Measurements from ENCODE around the gene SEC22A. TPM values are rescaled to one million over a fixed set of nuclear protein-coding genes. Genes with fewer than 3 reads are reported as not detected.

Gene SEC22A
- total RNA-seq, 1 donor from 2014 or later = 9.5 TPM

DNA sequence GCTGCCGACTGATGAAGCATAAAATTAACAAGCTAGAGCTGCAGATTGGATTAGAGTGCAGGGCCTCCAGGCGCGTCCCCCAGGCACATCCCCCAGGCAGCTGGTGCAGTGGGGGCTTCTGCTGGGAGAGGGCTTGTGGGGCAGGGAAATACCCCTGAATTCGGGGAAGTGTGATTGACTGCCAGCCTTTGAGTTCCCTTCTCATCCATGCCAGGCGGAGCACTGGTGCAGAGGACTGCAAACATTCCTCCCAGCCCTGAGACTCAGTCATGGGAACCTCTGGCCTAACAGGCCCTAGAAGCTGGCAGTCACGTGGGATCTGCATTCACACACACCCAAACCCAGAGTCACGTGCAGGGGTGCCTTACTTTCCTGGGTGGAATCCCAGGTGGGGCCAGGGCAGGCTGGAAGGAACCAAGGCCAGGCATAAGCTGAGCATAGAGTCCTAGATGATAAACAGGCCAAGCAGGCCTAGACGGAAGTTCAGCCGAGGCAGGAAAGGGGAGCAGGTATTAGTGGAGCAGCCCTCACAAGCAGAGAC is 46.2 kb upstream of the SEC22A start:
- no peak for DNase-seq
- Histone ChIP-seq H3K9me3 (replicated peaks) (no peaks in the 10 kb centered on the region), H3K36me3 (peaks cover 42% of the 10 kb centered on the region), H3K4me3 (no peak overlapping the region), H3K4me1 (peaks cover 36% of the 10 kb centered on the region), H3K27me3 (ENCODE audit: low read depth) (no peaks in the 10 kb centered on the region), H3K27ac (replicated peaks) (no peak overlapping the region)
- TF ChIP-seq CTCF (IDR thresholded peaks at IDR 0.05; ENCODE audit: borderline replicate concordance) = no peak
- intact Hi-C loops (cut with micrococcal nuclease) = no loop called here

DNA sequence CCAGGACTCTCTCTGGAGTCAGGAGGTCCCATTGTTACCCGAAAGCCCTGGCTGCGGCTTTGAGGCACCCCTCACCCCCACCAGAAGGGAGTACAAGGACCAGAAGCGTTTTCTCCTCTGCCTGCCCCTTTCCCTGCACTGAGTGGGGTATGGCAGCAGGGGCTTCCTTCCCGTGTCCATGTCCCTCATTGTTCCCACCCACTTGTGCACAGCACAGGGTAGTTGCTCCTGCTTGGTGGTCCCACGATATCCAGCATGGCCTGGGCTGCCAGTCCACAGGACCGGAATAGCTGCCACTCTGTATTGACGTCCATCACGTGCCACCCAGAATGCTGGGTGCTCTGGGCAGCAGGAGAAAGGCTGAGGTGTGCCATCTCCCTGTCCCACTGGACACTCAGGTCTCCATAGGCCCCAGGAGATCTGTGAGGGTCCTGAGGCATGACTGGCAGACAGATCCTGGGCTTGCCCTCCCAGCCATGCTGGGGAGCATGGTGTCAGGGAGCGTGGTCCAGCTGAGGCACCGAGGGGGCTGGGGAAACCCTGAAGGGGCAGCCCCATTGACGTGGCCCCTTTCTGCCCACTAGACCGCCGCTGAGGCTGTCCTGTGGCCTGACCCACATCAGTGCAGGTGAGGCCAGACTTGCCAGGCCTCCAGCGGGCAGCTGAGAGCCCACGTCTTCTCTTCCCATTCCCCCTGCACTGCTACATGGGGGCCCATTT is 45.3 kb upstream of the SEC22A start:
- Histone ChIP-seq H3K4me1 (peaks cover 29% of the 10 kb centered on the region), H3K36me3 (peaks cover 40% of the 10 kb centered on the region), H3K4me3 (no peak overlapping the region), H3K27me3 (ENCODE audit: low read depth) (no peaks in the 10 kb centered on the region), H3K9me3 (replicated peaks) (no peaks in the 10 kb centered on the region), H3K27ac (replicated peaks) (no peak overlapping the region)
- intact Hi-C loops (cut with micrococcal nuclease) = no loop called here
- no peak for TF ChIP-seq CTCF (IDR thresholded peaks at IDR 0.05; ENCODE audit: borderline replicate concordance)
- DNase-seq = no peak

- no peak for DNase-seq
- Histone ChIP-seq H3K4me3 (no peak overlapping the region), H3K27me3 (ENCODE audit: low read depth) (no peaks in the 10 kb centered on the region), H3K27ac (replicated peaks) (peak overlapping the region; percentile 23), H3K4me1 (peaks cover 29% of the 10 kb centered on the region), H3K36me3 (peaks cover 46% of the 10 kb centered on the region), H3K9me3 (replicated peaks) (no peaks in the 10 kb centered on the region)
- intact Hi-C loops (cut with micrococcal nuclease) = no loop called here
- TF ChIP-seq CTCF (IDR thresholded peaks at IDR 0.05; ENCODE audit: borderline replicate concordance) = no peak
Measured at GRCh38 chr3:123157209-123157597, 44.5 kb upstream of the SEC22A start.

DNA sequence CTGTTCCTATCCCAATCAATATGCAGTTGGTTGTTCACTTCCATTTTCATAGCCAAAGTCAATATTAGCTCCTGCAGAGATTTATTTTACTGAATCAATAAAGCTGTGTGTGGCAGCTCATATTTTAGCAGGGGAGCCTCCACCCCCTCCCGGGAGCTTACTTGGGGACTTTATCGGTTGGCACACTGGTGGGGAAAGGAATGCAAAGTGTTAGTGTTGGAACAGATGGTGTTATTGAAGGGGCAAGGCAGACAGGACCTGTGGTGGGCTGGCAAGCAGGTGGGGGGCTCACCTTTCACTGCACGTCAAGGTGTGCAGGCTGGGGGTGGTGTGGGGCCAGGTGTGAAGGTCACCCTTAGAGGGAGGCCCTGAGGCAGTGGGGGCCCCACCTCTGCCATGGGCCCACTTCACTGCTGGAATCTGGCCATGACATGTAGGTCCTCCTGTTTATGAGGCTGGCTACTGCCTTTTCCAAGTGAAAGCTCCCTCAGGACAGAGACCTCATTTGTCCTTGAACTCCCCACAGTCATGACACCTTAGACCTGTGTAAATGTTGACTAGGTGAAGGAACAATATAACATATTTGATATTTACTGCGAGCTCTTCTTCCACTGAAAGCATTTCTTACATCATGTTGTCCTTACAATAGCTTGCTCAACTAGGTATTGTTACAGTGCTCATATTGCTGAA is 44.0 kb upstream of the SEC22A start:
- DNase-seq = no peak
- peak overlapping the region; percentile 23 for H3K27ac ChIP-seq (replicated peaks)
- no peak for TF ChIP-seq CTCF (IDR thresholded peaks at IDR 0.05; ENCODE audit: borderline replicate concordance)
- intact Hi-C loops (cut with micrococcal nuclease) = no loop called here
- peaks cover 46% of the 10 kb centered on the region for H3K36me3 ChIP-seq
- no peaks in the 10 kb centered on the region for H3K27me3 ChIP-seq (ENCODE audit: low read depth)
- no peaks in the 10 kb centered on the region for H3K9me3 ChIP-seq (replicated peaks)
- no peak overlapping the region for H3K4me3 ChIP-seq
- peaks cover 29% of the 10 kb centered on the region for H3K4me1 ChIP-seq

GRCh38 chr3:123158330-123158729 is 43.4 kb upstream of the SEC22A start:
- Histone ChIP-seq H3K27me3 (ENCODE audit: low read depth) (no peaks in the 10 kb centered on the region), H3K27ac (replicated peaks) (no peak overlapping the region), H3K4me1 (peaks cover 29% of the 10 kb centered on the region), H3K4me3 (no peak overlapping the region), H3K9me3 (replicated peaks) (no peaks in the 10 kb centered on the region), H3K36me3 (peaks cover 51% of the 10 kb centered on the region)
- no peak for TF ChIP-seq CTCF (IDR thresholded peaks at IDR 0.05; ENCODE audit: borderline replicate concordance)
- intact Hi-C loops (cut with micrococcal nuclease) = no loop called here
- DNase-seq = no peak

Measured in left ventricle myocardium inferior (tissue), 1 donor.